Pancreas (tissue), 10 donors: Measurements from ENCODE around the gene PURA. TPM values are rescaled to one million over a fixed set of nuclear protein-coding genes. Genes with fewer than 3 reads are reported as not detected.

Source experiments
- ATAC-seq, 4 donors: fragments of 200-7000 bp; cut with Tn5 transposase; one replicate each; pipeline versions ENCODE4 v1.8.0 to v1.9.1; 2020; ENCODE audit warnings: mild to moderate bottlenecking in 4 of 4, moderate library complexity in 4 of 4
- DNase-seq, 6 donors: peaks; one replicate each; pipeline ENCODE4 v3.0.0-alpha.2; 2020
- FAIRE-seq: peaks from 2 replicates; lab custom pipeline; 2012; peaks lifted over from hg19 to GRCh38; lab: Jason Lieb, UNC
- H3K27ac ChIP-seq, 4 donors: fragments of 200-600 bp; sonication (generic); 1 replicate in 3 of 4; 2 replicates in 1 of 4; pipeline versions ENCODE4 v1.5.0 to v1.8.0; 2020
- H3K27me3 ChIP-seq, 4 donors: fragments of 200-600 bp; one replicate each; pipeline ENCODE4 v1.8.0; 2021
- H3K36me3 ChIP-seq, 3 donors: fragments of 200-600 bp; sonication (generic) in 1 of 3; one replicate each; pipeline versions ENCODE4 v1.5.0 to v1.8.0; 2020 to 2021
- H3K4me1 ChIP-seq, 3 donors: fragments of 200-600 bp; one replicate each; pipeline ENCODE4 v1.8.0; 2021
- H3K4me3 ChIP-seq, 4 donors: fragments of 200-600 bp; sonication (generic) in 2 of 4; one replicate each; pipeline versions ENCODE4 v1.5.0 to v1.8.0; 2020 to 2021
- H3K9me3 ChIP-seq, 4 donors: fragments of 200-600 bp; one replicate each; pipeline ENCODE4 v1.8.0; 2021
- WGBS, 2 donors: extraction: QIAGEN DNeasy Blood & Tissue Kit; methylation state at CpG; one replicate each; pipeline ENCODE4 v1.1.7; 2013; 5-methylcytosine and 5-hydroxymethylcytosine counted together
- intact Hi-C, 3 donors: fragments of 100-400 bp; cut with DNase I; formaldehyde crosslinking; loops; one replicate each; pipeline versions ENCODE4 v1.11.1 to v1.14.2; 2022
- polyA plus RNA-seq, 2 donors: library from polyadenylated mRNA; stranded (reverse); fragments of 200-250 nt; gene quantifications; one replicate each; pipeline ENCODE4 v1.2.3, GENCODE V29; 2013
- total RNA-seq, 6 donors: library from RNA; stranded (reverse); fragmentation: NEBNext Ultra II Directional in 4 of 6; extraction: Animal tissue kit (Norgen Biotek cat#: 25700) in 4 of 6; gene quantifications; one replicate each; pipeline versions ENCODE4 v1.2.1 to v1.2.4, GENCODE V29; 2021 to 2023
- TF ChIP-seq, protein P1 (sequence below), 4 donors: fragments of 200-600 bp; sonication (generic) in 3 of 4; IDR thresholded peaks; one replicate each; pipeline versions ENCODE4 v1.5.0 to v1.8.0; 2021; ENCODE audit warnings: antibody characterized with exemption in 4 of 4
- donor health status: healthy with polysubstance abuse.
- donor health status: DM: no; HTN: no; CAD: no; lungs with moderate emphysema.
- donor health status: DM: no; HTN: no; CAD: no.
- donor health status: control.
- donor health status: control.
- donor health status: Bipolar disorder and iron deficiency.
- donor health status: DM: yes; HTN: yes; CAD: no.
- donor health status: DM: no; HTN: no; CAD: no.
- donor health status: DM: no; HTN: no; CAD: no.
- donor health status: DM: yes; HTN: yes; CAD: no.

PURA gene
- total and polyA plus RNA-seq, 8 donors, result 3.2 to 17.2 (median 9.3) TPM

DNA sequence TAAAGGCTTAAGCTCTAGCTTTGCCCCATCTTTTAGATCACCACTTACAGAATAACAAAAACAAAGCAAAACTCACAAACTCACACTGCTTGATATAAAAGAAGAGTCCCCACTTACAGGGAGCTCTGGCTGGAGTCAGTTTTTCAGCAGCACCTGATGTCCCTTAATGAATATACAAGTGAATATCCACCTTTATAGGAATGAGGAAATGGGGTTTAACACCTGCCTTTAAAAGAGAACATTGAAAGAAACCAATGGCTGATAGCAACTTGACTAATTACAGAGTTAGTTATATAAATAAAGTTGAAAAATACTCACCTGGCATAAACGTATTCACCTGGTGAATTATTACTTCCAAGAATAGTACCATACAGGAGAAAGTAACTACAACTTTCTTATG lies 20.7 kb upstream of the PURA start:
- TF ChIP-seq, protein P1, sequence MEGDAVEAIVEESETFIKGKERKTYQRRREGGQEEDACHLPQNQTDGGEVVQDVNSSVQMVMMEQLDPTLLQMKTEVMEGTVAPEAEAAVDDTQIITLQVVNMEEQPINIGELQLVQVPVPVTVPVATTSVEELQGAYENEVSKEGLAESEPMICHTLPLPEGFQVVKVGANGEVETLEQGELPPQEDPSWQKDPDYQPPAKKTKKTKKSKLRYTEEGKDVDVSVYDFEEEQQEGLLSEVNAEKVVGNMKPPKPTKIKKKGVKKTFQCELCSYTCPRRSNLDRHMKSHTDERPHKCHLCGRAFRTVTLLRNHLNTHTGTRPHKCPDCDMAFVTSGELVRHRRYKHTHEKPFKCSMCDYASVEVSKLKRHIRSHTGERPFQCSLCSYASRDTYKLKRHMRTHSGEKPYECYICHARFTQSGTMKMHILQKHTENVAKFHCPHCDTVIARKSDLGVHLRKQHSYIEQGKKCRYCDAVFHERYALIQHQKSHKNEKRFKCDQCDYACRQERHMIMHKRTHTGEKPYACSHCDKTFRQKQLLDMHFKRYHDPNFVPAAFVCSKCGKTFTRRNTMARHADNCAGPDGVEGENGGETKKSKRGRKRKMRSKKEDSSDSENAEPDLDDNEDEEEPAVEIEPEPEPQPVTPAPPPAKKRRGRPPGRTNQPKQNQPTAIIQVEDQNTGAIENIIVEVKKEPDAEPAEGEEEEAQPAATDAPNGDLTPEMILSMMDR (IDR thresholded peaks at IDR 0.05), result no peak
- ATAC-seq (peak in 1 of 4 donors; percentile 58), FAIRE-seq (no peak), DNase-seq (no peak)
- Histone ChIP-seq H3K9me3 (no peaks in the 10 kb centered on the region), H3K4me1 (no peaks in the 10 kb centered on the region), H3K27me3 (no peaks in the 10 kb centered on the region), H3K4me3 (no peak overlapping the region), H3K36me3 (no peaks in the 10 kb centered on the region), H3K27ac (peak overlapping the region in 1 of 4 donors; percentile 26)
- WGBS, 2 donors, result 14 to 26% methylated on average over 1 of the region's 1 CpG
- intact Hi-C loops, result no loop called here

DNA sequence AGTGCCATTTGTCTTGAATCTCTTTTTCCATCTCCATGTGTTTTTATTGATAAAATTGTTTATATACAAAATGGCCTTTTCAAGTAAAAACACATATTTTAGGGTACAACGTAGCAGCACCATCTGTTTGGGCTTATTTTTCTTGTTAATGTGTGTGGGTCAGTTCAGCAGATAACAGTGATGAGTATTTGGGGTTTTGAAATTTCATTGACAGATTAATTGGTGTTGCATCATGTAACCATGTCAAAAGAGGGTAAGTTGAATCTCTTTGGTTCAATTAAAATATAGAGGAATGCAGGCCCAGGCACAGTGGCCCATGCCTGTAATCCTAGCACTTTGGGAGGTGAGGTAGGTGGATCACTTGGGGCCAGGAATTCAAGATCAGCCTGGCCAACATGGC lies 20.0 kb upstream of the PURA start:
- TF ChIP-seq, protein P1 (IDR thresholded peaks at IDR 0.05), result no peak
- intact Hi-C loops, result no loop called here
- DNase-seq (no peak), FAIRE-seq (no peak), ATAC-seq (no peak)
- Histone ChIP-seq H3K36me3 (no peaks in the 10 kb centered on the region), H3K4me1 (no peaks in the 10 kb centered on the region), H3K27me3 (no peaks in the 10 kb centered on the region), H3K9me3 (no peaks in the 10 kb centered on the region), H3K4me3 (no peak overlapping the region), H3K27ac (peak overlapping the region in 1 of 4 donors; percentile 26)
- 79 to 81% methylated on average over 1 of the region's 1 CpG for WGBS, 2 donors

DNA sequence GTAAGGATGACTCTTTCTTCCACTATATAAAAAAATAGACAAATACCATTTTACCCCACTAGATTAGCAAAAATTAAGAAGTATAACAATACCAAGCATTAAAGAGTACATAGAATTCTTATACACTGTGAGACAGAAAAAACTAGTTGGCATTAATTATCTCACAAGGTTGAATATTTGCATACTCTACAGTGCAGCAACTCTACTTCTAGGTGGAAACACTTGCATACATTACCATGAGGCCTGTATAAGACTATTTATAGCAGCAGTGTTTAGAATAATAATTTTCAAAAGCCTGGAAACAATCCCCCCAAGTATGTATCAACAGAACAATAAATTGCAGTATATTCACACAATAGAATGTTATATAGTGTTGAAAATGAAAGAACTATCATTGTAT lies 19.0 kb upstream of the PURA start:
- intact Hi-C loops, result no loop called here
- TF ChIP-seq, protein P1 (IDR thresholded peaks at IDR 0.05), result no peak
- no peak for FAIRE-seq
- Histone ChIP-seq H3K9me3 (no peaks in the 10 kb centered on the region), H3K27me3 (no peaks in the 10 kb centered on the region), H3K27ac (no peak overlapping the region), H3K4me1 (no peaks in the 10 kb centered on the region), H3K4me3 (no peak overlapping the region), H3K36me3 (no peaks in the 10 kb centered on the region)
- no peak for DNase-seq
- no peak for ATAC-seq

DNA sequence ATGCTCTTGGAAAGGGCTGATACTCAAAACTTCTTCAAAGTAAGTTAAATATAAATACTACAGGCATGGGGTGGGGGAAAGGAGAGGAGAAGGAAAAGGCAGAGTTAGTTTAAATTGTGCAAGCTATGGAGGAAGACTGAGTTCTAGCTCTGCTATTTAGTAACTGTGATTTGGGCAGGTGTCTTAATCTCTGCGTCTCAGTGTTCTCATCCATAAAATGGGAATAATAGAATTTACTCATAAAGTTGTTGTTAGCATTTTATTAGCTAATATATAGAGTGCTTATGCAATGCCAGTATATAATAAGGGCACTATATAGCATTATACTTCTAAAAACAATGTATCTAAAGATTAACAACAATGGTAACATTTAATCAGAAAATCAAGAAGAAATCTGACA lies 12.7 kb upstream of the PURA start:
- Histone ChIP-seq H3K36me3 (no peaks in the 10 kb centered on the region), H3K9me3 (no peaks in the 10 kb centered on the region), H3K27ac (no peak overlapping the region), H3K4me1 (peaks cover under 1 to 4% (median 3%) of the 10 kb centered on the region in 3 donors), H3K27me3 (no peaks in the 10 kb centered on the region), H3K4me3 (no peak overlapping the region)
- ATAC-seq (no peak), DNase-seq (no peak), FAIRE-seq (peak; percentile 70)
- WGBS, 2 donors, result 90 to 93% methylated on average over 1 of the region's 1 CpG
- intact Hi-C loops, result no loop called here
- TF ChIP-seq, protein P1 (IDR thresholded peaks at IDR 0.05), result no peak

DNA sequence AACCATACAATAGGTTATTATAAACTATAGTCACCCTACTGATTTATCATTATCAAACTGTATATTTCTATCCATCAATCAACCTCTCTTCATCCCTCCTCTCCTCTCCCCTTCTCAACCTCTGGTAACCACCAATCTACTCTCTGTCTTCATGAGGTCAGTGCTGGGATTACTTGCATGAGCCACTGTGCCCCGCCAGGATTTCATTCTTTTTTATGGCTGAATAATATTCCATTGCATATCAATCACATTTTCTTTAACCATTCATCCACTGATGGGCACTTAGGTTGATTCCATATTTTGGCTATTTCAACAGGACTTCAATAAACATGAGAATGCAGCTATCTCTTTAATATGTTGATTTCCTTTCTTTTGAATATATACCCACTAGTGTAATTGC lies 10.8 kb upstream of the PURA start:
- DNase-seq (no peak), ATAC-seq (no peak), FAIRE-seq (no peak)
- no peak overlapping the region for H3K4me3 ChIP-seq
- WGBS, 2 donors, result 75 to 82% methylated on average over 1 of the region's 1 CpG
- H3K4me1 ChIP-seq, result peaks cover 9 to 14% (median 13%) of the 10 kb centered on the region in 3 donors
- H3K36me3 ChIP-seq, result no peaks in the 10 kb centered on the region
- H3K9me3 ChIP-seq, result no peaks in the 10 kb centered on the region
- TF ChIP-seq, protein P1 (IDR thresholded peaks at IDR 0.05), result no peak
- H3K27ac ChIP-seq, result no peak overlapping the region
- intact Hi-C loops, result no loop called here
- no peaks in the 10 kb centered on the region for H3K27me3 ChIP-seq
